ENCODE results near the gene CHMP4B.

DNA sequence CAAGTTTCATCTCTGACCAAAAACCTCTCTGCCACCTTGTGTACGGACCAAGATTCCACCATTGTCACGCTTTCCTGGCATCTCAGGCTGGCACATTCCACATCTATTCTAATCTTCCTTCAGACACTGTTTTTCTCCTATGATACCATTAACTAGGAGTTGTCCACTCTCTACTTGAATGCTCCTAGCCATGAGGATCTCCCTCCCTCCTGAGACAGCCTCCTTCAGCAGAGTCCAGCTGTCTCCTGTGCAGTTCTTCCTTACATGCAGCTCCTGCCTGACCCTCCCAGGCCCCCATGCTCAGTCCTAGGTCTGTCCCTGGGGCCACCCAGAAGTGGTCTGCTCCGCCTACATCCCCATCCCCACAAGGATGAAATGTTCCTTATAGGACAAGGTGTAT lies 90.9 kb downstream of the CHMP4B start:
- no peak for TF ChIP-seq TAF1 (IDR thresholded peaks at IDR 0.05; ENCODE audit: borderline replicate concordance, insufficient read depth, low read length)
- no peak for TF ChIP-seq SIN3A (IDR thresholded peaks at IDR 0.05; ENCODE audit: borderline replicate concordance, insufficient read depth, low read length)
- no peak for TF ChIP-seq FOXP2 (optimal IDR thresholded peaks at IDR 0.05; ENCODE audit: borderline replicate concordance, extremely low read depth, extremely low read length, insufficient read depth)
